RWPE2 (cell line): ENCODE measurements around the gene PTPRM.
A peak's percentile ranks its signal among the peaks of the same experiment; 100 is the strongest.

Experiments used
- ATAC-seq: fragments of 200-7000 bp; cut with Tn5 transposase; 3 replicates; pipeline ENCODE4 v1.9.1; 2021; ENCODE audit warnings: low read depth
- DNase-seq: peaks from one replicate; pipeline ENCODE4 v3.0.0-alpha.2; 2020; ENCODE audit warnings: low spot score
- H3K27ac ChIP-seq: fragments of 450-650 bp; 2 replicates; pipeline ENCODE4 v1.5.1; 2017; ENCODE audit warnings: mild to moderate bottlenecking; ENCODE audit not compliant: poor library complexity, severe bottlenecking
- H3K27me3 ChIP-seq: fragments of 250-450 bp; sonication (Bioruptor Pico); 2 replicates; pipeline ENCODE4 v1.5.1; 2021; ENCODE audit warnings: mild to moderate bottlenecking, moderate library complexity; ENCODE audit not compliant: insufficient read depth, poor library complexity, severe bottlenecking
- H3K36me3 ChIP-seq: fragments of 250-450 bp; sonication (Bioruptor Pico); 2 replicates; pipeline ENCODE4 v1.5.1; 2020; ENCODE audit warnings: low read depth, mild to moderate bottlenecking, moderate library complexity
- H3K4me1 ChIP-seq: fragments of 250-450 bp; sonication (Bioruptor Pico); 2 replicates; pipeline ENCODE4 v1.5.1; 2021; ENCODE audit warnings: mild to moderate bottlenecking, moderate library complexity; ENCODE audit not compliant: insufficient read depth, poor library complexity, severe bottlenecking
- H3K4me3 ChIP-seq: fragments of 250-450 bp; sonication (Bioruptor Pico); 2 replicates; pipeline ENCODE4 v1.5.1; 2021; ENCODE audit warnings: mild to moderate bottlenecking, moderate library complexity; ENCODE audit not compliant: severe bottlenecking
- H3K9me3 ChIP-seq: fragments of 250-450 bp; sonication (Bioruptor Pico); 2 replicates; pipeline ENCODE4 v1.5.1; 2021; ENCODE audit warnings: mild to moderate bottlenecking, moderate library complexity; ENCODE audit not compliant: severe bottlenecking
- TF ChIP-seq, protein P1 (sequence below): fragments of 450-650 bp; IDR thresholded peaks from one replicate; pipeline ENCODE4 v1.5.1; 2017; ENCODE audit warnings: mild to moderate bottlenecking, moderate library complexity; ENCODE audit not compliant: poor library complexity, severe bottlenecking

The PTPRM gene

DNA sequence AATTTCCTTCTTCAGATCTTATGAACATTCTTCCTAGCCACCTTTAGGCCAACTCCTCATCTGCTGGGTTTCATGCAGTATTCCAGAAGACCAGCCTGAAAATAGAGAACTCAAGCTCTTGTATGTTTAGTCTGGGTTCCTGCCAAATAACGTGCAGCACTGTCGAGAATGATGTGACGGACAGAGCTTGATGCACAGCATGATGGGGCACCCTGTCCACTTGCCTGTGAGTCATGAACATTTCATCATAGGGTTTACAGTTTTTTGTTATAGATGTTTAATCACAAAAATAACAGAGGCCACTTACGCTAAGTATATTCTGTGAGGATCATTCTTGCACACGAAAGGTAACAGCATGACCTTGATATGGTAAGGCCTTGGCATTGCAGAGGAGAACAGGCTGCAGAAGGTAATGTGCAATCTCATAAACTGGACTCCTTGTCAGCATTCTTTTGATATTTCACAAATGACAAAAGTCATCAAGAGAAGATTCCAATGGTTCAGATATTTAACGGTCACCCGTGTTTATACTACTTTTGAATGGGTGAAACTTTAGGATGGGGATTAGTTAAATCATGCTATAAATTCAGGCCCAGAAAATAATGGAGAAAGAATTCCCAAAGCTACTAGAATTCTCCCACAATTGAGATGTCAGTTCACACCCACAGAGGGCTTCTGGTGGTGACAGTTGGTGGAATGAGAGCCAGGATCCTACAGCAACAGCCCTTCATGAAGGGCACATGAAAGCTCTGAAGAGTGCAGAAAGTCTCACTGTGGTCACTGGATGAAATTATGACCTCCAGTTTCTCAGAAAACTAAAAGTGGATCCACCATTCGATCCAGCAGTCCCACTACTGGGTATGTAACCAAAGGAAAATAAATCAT lies 646.0 kb downstream of the PTPRM start:
- DNase-seq (no peak), ATAC-seq (peak; percentile 87)
- Histone ChIP-seq H3K9me3 (no peaks in the 10 kb centered on the region), H3K27me3 (no peaks in the 10 kb centered on the region), H3K27ac (no peak overlapping the region), H3K4me1 (peaks cover 3% of the 10 kb centered on the region), H3K36me3 (no peaks in the 10 kb centered on the region), H3K4me3 (no peak overlapping the region)
- TF ChIP-seq, protein P1, sequence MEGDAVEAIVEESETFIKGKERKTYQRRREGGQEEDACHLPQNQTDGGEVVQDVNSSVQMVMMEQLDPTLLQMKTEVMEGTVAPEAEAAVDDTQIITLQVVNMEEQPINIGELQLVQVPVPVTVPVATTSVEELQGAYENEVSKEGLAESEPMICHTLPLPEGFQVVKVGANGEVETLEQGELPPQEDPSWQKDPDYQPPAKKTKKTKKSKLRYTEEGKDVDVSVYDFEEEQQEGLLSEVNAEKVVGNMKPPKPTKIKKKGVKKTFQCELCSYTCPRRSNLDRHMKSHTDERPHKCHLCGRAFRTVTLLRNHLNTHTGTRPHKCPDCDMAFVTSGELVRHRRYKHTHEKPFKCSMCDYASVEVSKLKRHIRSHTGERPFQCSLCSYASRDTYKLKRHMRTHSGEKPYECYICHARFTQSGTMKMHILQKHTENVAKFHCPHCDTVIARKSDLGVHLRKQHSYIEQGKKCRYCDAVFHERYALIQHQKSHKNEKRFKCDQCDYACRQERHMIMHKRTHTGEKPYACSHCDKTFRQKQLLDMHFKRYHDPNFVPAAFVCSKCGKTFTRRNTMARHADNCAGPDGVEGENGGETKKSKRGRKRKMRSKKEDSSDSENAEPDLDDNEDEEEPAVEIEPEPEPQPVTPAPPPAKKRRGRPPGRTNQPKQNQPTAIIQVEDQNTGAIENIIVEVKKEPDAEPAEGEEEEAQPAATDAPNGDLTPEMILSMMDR: no peak

DNA sequence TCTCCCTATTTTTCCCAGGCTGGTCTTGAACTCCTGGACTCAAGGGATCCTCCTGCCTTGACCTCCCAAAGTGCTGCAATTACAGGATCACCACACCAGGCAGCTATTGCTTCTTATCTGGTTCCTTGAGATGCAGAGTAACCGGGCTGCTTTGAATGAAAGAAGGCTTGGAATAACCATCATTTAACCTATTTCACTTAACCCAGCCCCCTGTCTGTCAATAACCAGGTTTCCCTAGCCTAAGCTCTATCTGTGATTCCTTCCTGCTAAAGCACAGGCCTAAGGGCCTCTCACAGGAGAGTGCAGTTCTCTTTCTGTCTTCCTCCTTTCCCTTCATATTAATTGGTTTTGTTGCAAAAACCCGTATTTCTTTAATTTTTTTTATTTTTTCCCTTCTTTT lies 648.6 kb downstream of the PTPRM start:
- ATAC-seq (no peak), DNase-seq (no peak)
- H3K4me3 ChIP-seq: no peak overlapping the region
- no peak overlapping the region for H3K27ac ChIP-seq
- H3K27me3 ChIP-seq: no peaks in the 10 kb centered on the region
- TF ChIP-seq, protein P1: no peak
- peaks cover 3% of the 10 kb centered on the region for H3K4me1 ChIP-seq
- no peaks in the 10 kb centered on the region for H3K9me3 ChIP-seq
- H3K36me3 ChIP-seq: no peaks in the 10 kb centered on the region

DNA sequence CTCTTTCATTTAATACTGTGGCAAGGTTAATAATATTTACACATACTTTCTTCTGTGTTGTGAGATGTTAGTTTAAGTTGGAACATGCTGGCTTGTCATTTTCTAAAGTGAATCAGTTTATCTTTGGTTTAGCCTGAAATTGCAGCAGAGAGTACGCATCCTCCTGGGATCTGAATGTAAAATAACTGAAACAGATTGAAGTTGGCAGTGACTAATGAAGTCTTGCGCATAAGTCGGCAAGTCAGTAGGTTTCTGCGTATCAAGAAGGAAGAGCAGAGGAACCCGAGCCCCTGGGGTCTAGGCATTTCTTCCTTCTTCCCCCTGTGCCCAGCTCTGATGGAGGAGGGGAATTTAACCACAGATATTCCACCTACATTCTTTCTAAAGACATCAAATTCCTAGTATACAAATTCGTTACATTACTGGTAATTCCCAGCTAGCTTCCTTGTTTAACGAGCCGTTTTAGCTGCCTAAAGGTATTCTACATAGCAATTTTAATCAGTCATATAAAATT lies 650.0 kb downstream of the PTPRM start:
- TF ChIP-seq, protein P1: no peak
- no peak overlapping the region for H3K27ac ChIP-seq
- H3K9me3 ChIP-seq: no peaks in the 10 kb centered on the region
- DNase-seq: no peak
- H3K4me3 ChIP-seq: no peak overlapping the region
- H3K27me3 ChIP-seq: no peaks in the 10 kb centered on the region
- peaks cover 3% of the 10 kb centered on the region for H3K4me1 ChIP-seq
- no peaks in the 10 kb centered on the region for H3K36me3 ChIP-seq
- ATAC-seq: no peak

DNA sequence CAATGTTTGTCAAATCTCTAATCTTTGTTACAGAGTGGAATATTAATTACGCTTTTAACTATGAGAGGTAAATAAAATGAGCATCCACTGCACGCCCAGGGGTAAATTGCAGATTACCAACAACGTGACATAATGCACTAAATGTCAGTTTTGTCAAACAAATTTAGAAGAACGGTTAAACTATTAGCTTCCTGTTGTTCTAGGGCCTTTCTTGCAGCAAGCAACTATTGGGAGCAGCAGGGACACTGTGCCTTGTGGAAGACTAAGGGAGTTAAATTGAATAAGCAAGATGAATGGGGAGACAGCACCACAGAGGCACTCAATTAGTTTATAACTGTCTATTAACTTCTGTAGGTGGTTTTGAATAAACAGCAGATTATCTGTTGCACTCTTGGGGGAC lies 651.1 kb downstream of the PTPRM start:
- ATAC-seq (no peak), DNase-seq (no peak)
- no peaks in the 10 kb centered on the region for H3K9me3 ChIP-seq
- H3K4me1 ChIP-seq: no peaks in the 10 kb centered on the region
- no peak overlapping the region for H3K4me3 ChIP-seq
- no peaks in the 10 kb centered on the region for H3K36me3 ChIP-seq
- TF ChIP-seq, protein P1: no peak
- H3K27me3 ChIP-seq: no peaks in the 10 kb centered on the region
- no peak overlapping the region for H3K27ac ChIP-seq

DNA sequence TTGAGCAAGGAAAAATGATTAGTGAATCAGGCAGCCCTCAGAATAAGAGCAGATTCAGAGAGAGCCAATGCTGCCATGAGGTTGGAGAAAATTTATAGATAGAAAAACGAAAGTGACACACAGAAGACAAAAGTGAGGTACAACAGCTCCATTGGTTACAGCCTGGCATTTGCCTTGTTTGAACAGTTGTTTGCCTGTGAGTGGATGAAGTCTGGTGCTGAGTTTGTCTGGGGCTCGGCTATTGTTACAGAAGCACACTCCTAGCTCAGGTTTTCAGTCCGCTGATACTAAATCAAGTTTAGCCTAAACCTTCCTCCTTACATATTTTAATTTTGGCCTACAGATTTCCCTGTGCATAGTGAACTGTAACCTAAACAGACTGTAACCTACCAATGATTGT lies 654.3 kb downstream of the PTPRM start:
- ATAC-seq: no peak
- H3K27me3 ChIP-seq: no peaks in the 10 kb centered on the region
- peaks cover 2% of the 10 kb centered on the region for H3K9me3 ChIP-seq
- H3K4me3 ChIP-seq: no peak overlapping the region
- no peaks in the 10 kb centered on the region for H3K4me1 ChIP-seq
- no peak overlapping the region for H3K27ac ChIP-seq
- TF ChIP-seq, protein P1: no peak
- no peak for DNase-seq
- no peaks in the 10 kb centered on the region for H3K36me3 ChIP-seq
